Activated naive CD4-positive, alpha-beta T cell treated with anti-CD3 and anti-CD28 coated beads, Interleukin-2, amount 50 U/mL, for 16 hours (primary cell): Measurements from ENCODE around the gene PLA2G1B.

ENCODE experiments used
- DNase-seq: peaks from one replicate; pipeline ENCODE4 v3.0.0-alpha.2; 2020

Gene PLA2G1B

DNA sequence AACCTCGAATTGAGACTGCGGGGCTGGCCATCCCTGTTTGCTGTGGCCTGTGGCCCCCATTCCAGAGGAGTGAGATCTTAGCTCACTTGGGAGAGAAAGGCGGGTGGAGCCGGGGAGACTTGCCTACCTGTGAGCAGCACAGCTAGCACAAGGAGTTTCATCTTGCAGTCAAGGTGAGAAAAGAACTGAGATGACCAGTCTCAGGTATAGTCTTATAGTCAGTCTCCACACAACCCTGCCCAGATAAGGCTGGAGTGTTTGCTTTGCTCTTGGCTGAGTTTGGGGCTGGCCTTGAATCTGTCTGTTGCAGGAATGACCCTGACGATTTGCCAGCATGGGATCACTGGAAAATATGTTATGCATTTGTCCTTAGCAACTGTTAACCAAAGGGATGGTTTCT is at the start of gene PLA2G1B:
TSS of gene PLA2G1B (minus strand) at position 187 of the 400 bp plus-strand sequence. CDS start at position 161, 26 bp downstream.
- no peak for DNase-seq

DNA sequence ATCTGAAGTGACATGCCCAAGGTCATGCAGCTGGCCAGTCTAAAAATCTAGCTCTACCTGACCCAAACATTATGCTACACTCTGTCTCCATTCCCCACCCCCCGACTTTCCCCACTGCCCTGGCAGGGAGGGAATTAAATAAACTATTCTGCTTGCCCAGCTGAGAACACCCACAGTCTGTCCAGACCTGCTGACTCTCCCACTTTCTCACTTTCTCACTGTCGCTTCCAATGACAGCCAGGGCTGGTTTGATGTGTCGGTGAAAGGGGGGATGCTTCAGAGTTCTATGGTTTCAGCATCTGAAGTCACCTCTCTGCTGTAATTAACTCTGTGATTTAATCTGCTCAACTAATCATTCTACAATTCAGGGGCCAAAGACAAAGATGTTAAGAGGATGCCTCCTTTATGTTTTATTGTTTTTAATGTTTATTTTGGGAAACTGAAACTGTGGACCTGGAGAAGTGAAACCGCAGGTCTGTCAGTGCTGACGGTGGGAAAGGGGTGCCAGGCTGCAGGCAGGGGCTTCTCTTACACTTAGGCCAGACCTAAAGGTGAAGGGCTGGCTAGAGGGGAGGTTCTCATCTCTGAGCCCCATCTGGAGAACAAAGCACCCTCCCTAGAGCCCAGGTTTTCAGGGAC is 49.5 kb upstream of the PLA2G1B start:
- no peak for DNase-seq

GRCh38 chr12:120376416-120376815 is 48.8 kb upstream of the PLA2G1B start:
- DNase-seq: no peak

- DNase-seq: no peak
These were observed 48.4 kb upstream of the PLA2G1B start for GRCh38 chr12:120376009-120376408.

DNA sequence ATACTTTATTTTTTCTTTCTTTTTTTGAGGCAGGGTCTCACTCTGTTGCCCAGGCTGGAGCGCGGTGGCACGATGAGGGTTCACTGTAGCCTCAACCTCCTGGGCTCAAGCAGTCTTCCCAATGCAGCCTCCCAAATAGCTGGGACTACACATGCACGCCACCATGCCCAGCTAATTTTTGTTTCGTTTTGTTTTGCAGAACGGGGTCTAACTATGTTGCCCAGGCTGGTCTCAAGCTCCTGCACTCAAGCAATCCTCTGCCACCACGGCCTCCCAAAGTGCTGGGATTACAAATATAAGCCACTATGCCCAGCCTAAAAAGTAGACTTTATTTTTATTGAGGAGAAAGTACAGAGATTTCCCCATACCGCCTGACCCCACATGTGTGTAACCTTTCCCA is 46.1 kb upstream of the PLA2G1B start:
- no peak for DNase-seq

GRCh38 chr12:120370343-120371243 is 43.0 kb upstream of the PLA2G1B start:
- DNase-seq: no peak

DNA sequence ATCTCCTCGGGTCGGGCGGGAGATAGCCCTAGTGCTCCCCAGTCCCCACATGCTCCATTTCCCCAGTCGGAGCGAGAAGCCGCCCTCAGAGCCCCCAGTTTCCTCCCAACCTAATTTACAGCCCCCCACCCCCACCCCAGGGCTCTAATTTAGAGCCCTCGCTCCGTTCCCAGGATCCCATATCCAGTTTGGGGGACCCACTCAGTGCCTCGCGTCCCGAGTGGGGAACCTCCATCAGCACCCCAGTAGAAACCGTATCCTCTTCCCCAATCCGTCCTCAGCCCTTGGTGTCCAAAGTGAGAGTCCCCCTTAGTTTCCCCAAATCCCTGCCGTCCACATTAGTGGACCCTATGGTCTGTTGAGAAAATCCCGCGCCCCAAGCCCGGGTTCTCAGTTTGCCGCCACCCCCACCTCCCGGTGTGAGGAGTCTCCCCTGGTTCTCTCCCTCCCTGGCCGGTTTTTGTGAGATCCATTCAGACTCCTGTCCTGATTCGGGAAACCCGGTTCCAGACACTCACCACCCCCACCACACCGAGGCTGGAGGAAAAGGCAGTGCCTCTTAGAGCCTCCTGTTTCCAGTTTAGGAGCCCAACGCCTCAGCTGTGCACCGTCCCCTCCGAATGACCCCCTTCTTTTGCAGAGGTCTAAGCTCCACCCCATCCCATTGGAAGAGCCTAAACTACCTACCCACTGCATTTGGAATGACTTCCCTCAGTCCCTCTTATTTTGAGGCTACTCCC is 42.2 kb upstream of the PLA2G1B start:
- DNase-seq: no peak

DNA sequence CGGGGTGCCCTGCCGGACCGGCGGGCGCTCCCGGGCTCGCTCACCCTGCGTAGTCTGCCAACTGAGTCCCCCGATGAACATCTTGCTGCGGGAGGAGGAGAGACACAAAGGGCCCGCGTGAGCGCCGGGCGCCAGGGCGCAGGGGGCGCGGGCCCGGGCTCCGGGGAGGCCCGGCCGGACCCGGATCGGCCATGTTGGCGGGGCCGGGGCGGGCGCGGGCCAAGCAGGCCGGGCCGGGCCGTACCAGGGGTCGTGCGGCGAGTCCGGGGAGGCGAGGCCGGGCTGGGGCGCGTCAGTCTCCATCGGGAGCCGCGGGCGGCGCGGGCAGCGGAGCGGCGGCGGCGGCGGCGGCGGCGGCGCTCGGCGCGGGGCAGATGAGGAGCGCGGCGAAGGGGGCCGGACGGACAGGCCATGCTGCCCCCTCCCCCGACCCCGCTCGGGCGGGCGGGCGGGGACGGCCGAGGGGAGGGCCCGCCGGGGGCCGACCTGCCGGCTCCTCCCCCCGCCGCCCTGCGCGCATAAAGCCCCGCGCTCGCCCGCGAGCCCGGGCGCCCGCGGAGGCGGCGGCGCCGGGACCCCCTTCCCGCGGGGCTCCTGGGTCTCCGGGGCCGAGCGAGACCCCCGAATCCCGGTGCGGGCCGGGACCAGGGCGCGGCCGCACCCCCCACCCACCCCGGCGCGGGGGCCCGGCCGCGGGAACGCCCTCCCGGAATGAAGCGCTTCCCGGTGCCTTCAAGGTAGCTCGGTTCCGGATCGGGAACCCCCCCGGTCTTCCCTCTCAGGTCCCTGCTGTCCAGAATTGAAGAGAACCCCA is 41.4 kb upstream of the PLA2G1B start, which contains the start of gene MSI1:
TSS of gene MSI1 (minus strand) at position 376 of the 814 bp plus-strand sequence. CDS start at position 303, 73 bp downstream.
- no peak for DNase-seq

DNA sequence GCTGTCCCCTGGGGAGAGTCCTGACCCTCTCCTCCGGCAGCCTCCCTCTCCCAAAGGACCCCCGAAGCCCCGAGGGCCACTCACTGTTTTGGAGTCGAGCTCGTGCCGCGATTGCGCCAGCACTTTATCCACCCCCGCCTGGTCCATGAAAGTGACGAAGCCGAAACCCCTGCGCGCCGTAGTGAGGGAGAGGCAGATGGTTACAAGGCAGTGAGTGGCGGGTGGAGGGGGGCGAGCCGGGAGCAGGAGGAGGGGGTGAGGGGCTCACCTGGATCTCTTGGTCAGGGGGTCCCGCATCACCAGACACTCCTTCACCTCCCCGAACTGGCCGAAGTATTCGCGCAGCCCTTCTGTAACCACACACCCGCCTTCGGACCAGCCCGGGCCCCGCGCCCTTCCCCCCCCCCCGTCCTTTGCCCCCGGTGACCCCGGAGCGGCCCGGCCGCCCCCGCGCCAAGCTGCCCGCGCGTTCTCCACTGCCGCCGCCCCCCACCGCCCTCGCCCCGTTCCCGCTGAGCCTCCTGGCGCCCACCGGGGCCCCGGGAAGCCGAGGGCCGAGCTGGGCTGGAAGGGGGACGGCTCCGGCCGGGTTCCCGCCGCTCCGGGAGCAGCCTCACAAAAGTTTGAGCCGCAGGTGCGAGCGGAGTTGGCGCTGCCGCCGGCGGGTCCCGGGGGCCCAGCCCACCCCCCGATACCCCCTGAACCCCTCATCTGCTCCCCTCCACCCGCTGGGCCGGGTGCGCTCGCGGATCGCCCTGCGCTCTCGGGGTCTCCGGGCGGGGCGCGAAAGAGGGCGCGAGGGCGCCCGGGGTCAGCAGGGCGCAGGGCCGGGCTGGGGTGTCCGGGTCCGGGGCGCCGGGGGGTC is 40.6 kb upstream of the PLA2G1B start:
- DNase-seq: peak; percentile 53

GRCh38 chr12:120367233-120367923 is 39.8 kb upstream of the PLA2G1B start:
- DNase-seq: no peak

- DNase-seq: no peak
These were observed 39.3 kb upstream of the PLA2G1B start for GRCh38 chr12:120366845-120367232.

- no peak for DNase-seq
These were observed 38.7 kb upstream of the PLA2G1B start for GRCh38 chr12:120366341-120366705.

DNA sequence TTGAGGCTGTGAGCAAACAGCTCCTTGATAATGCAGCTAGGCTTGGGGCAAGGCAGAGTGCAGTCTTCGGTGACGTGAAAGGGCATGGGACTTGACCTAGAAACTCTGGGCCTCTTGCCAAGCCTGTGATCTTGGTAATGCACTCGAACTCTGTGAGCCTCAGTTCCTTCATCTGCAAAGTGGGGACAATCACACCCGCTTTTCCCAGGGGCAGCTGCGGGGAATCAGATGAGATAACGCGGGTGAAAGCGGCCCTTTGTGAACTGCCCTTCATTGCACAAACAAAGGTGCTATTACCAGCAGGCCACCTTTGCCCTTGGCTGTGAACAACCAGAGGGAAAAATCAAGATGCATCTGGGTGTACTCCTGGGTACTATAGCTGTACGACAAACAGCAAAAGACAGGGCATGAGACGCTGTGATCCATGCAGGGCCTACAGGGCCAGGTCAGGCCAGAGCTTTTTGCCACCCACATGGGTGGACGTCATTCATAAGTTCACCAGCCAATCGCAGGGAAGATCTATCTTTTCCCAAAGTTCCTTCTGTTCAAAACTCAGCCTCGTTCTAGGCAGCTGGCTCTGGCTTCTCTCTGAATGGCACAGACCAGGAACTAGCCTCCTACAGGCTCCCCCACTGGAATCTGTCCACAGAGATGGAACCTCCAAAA is 38.2 kb upstream of the PLA2G1B start:
- DNase-seq: no peak

DNA sequence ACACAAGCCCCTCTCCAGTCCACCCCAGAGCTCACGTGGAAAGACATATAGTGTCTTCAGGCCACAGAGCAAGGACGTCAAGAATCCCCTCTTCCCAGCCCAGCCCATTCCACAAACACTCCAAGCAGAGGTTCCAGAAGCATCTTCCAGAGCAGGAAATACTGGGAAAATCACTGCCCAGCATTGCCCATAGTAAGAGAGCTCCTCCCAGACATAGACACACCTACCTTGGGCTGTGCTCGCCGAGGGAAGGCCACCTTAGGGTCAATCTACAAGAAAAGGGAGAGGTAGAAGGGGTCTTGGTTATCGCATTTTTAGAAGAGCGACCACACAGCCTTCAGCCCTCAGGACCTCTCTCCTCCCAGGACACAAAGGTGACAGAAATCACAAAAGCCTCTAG is 36.9 kb upstream of the PLA2G1B start:
- no peak for DNase-seq

- DNase-seq: no peak
These were observed 35.8 kb upstream of the PLA2G1B start for GRCh38 chr12:120363274-120363855.

GRCh38 chr12:120362516-120363273 is 35.1 kb upstream of the PLA2G1B start:
- DNase-seq: no peak

GRCh38 chr12:120361506-120362208 is 34.1 kb upstream of the PLA2G1B start:
- DNase-seq: no peak

DNA sequence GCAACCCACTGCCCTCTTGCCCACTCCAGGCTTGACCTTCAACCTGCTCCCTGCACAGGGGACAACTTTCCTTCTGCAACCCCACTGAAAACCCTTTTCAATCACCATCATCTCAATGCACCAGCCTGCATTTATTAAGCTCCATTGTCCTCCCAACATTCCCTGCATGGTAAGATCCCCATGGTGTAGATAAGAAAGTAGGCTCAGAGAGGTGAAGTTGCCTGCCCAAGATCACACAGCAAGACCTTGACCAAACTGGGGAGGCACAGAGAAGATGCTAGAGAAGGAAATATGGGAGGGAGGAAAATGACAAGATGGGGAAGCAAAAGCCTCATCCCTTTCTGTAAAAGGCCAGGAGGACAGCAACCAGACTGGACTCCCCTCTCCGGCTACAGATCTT is 31.5 kb upstream of the PLA2G1B start:
- DNase-seq: no peak
